GM23338 (cell line): ENCODE data around the gene ADGRG4.

Source experiments
- CREB1 ChIP-seq: fragments of 250-450 bp; sonication (Bioruptor Pico); IDR thresholded peaks from 2 replicates; pipeline ENCODE4 v1.5.0; 2020; ENCODE audit warnings: low read depth, mild to moderate bottlenecking, moderate library complexity
- EZH2 ChIP-seq: fragments of 200-600 bp; sonication (generic); IDR thresholded peaks from one replicate; pipeline ENCODE4 v1.8.0; 2017; ENCODE audit warnings: antibody characterized with exemption, mild to moderate bottlenecking, low read depth; ENCODE audit not compliant: unreplicated experiment
- EZH2phosphoT487 ChIP-seq: fragments of 200-600 bp; sonication (generic); IDR thresholded peaks from one replicate; pipeline ENCODE4 v1.8.1; 2018; ENCODE audit warnings: antibody characterized with exemption; ENCODE audit not compliant: unreplicated experiment
- JUNB ChIP-seq: IDR thresholded peaks from one replicate; pipeline ENCODE4 v1.6.1; 2016; ENCODE audit warnings: antibody characterized with exemption; ENCODE audit not compliant: unreplicated experiment
- NANOG ChIP-seq: IDR thresholded peaks from 2 replicates; pipeline ENCODE4 v1.6.1; 2016; ENCODE audit warnings: antibody characterized with exemption, borderline replicate concordance
- POLR2AphosphoS5 ChIP-seq: IDR thresholded peaks from 2 replicates; pipeline ENCODE4 v1.6.1; 2016; ENCODE audit warnings: antibody characterized with exemption, low read depth
- STAT1 ChIP-seq: IDR thresholded peaks from one replicate; pipeline ENCODE4 v1.6.1; 2016; ENCODE audit warnings: antibody characterized with exemption; ENCODE audit not compliant: unreplicated experiment
- ZNF114 ChIP-seq: fragments of 250-450 bp; sonication (Bioruptor Pico); IDR thresholded peaks from 2 replicates; pipeline ENCODE4 v1.5.0; 2020; ENCODE audit warnings: mild to moderate bottlenecking, moderate library complexity
- ZNF331 ChIP-seq: fragments of 250-450 bp; sonication (Bioruptor Pico); IDR thresholded peaks from 2 replicates; pipeline ENCODE4 v1.5.0; 2020; ENCODE audit warnings: low read depth, mild to moderate bottlenecking, moderate library complexity
- TF ChIP-seq, protein P1 (sequence below), 2 experiments: fragments of 200-600 bp in 1 of 2; sonication (generic) in 1 of 2; conservative IDR thresholded peaks; 2 replicates each; pipeline versions ENCODE4 v1.5.1 to v1.6.1; 2016 to 2017; ENCODE audit warnings: antibody characterized with exemption in 2 of 2, low read depth in 2 of 2, mild to moderate bottlenecking in 2 of 2, moderate library complexity in 1 of 2
- TF ChIP-seq, protein P2 (sequence below): IDR thresholded peaks from one replicate; pipeline ENCODE4 v1.6.1; 2018; ENCODE audit warnings: antibody characterized with exemption; ENCODE audit not compliant: unreplicated experiment
- TF ChIP-seq, protein P3 (sequence below): fragments of 250-450 bp; sonication (Bioruptor Pico); IDR thresholded peaks from 2 replicates; pipeline ENCODE4 v1.5.0; 2020; ENCODE audit warnings: mild to moderate bottlenecking, moderate library complexity

DNA sequence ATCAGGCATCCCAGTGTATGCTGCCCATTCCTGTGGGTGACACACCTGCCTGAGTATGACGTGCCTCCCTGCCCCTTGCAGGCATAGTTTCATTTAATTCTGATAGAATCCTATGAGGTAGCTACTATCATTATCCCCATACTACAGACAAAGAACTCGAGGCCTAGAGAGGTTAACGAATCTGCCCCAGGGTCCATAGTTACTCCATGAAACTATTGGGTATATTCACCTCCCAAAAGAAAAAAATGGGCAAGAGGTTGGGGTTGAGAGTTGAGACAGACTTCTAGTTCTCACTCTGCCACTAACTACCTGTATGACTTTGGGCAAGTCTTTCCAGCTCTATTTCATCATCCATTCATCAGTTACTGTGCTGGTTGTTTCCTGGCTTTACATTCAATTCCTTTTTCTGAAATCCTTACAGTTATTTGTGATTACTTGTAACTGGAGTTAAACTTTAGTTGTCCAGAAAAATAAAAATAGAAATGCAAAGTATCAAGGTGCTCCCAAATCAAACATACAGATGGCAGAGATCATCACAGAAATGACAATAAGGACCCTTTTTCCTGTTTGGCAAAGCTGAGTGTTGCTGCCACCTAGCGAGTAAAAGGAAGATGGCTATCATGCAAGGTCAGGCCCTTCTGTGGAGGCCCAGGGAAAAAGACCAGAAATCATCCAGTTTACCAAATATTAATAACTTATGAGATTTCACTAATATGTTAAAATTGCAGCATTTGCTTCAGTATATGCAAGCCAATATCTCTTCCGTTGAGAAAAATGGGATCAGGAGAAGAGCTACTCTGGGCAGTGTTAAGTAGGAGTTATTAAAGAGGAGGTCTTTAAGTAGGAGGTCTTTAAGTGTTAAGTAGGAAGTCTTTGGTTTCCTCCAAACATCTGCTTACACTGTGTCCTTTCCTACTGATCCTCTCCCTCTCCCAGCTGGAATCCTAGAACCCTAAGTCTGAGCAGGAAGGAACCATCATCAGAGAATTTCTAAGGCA lies 32.4 kb upstream of the ADGRG4 start:
- TF ChIP-seq, protein P1, sequence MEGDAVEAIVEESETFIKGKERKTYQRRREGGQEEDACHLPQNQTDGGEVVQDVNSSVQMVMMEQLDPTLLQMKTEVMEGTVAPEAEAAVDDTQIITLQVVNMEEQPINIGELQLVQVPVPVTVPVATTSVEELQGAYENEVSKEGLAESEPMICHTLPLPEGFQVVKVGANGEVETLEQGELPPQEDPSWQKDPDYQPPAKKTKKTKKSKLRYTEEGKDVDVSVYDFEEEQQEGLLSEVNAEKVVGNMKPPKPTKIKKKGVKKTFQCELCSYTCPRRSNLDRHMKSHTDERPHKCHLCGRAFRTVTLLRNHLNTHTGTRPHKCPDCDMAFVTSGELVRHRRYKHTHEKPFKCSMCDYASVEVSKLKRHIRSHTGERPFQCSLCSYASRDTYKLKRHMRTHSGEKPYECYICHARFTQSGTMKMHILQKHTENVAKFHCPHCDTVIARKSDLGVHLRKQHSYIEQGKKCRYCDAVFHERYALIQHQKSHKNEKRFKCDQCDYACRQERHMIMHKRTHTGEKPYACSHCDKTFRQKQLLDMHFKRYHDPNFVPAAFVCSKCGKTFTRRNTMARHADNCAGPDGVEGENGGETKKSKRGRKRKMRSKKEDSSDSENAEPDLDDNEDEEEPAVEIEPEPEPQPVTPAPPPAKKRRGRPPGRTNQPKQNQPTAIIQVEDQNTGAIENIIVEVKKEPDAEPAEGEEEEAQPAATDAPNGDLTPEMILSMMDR (conservative IDR thresholded peaks at IDR 0.05; ENCODE audit: low read depth in 2 of 2): peak; percentile 59 to 79
- no peak for TF ChIP-seq ZNF114 (CRISPR knock-in tag)
- TF ChIP-seq POLR2AphosphoS5: no peak
- TF ChIP-seq, protein P2, sequence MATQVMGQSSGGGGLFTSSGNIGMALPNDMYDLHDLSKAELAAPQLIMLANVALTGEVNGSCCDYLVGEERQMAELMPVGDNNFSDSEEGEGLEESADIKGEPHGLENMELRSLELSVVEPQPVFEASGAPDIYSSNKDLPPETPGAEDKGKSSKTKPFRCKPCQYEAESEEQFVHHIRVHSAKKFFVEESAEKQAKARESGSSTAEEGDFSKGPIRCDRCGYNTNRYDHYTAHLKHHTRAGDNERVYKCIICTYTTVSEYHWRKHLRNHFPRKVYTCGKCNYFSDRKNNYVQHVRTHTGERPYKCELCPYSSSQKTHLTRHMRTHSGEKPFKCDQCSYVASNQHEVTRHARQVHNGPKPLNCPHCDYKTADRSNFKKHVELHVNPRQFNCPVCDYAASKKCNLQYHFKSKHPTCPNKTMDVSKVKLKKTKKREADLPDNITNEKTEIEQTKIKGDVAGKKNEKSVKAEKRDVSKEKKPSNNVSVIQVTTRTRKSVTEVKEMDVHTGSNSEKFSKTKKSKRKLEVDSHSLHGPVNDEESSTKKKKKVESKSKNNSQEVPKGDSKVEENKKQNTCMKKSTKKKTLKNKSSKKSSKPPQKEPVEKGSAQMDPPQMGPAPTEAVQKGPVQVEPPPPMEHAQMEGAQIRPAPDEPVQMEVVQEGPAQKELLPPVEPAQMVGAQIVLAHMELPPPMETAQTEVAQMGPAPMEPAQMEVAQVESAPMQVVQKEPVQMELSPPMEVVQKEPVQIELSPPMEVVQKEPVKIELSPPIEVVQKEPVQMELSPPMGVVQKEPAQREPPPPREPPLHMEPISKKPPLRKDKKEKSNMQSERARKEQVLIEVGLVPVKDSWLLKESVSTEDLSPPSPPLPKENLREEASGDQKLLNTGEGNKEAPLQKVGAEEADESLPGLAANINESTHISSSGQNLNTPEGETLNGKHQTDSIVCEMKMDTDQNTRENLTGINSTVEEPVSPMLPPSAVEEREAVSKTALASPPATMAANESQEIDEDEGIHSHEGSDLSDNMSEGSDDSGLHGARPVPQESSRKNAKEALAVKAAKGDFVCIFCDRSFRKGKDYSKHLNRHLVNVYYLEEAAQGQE: no peak
- TF ChIP-seq JUNB: no peak
- TF ChIP-seq, protein P3, sequence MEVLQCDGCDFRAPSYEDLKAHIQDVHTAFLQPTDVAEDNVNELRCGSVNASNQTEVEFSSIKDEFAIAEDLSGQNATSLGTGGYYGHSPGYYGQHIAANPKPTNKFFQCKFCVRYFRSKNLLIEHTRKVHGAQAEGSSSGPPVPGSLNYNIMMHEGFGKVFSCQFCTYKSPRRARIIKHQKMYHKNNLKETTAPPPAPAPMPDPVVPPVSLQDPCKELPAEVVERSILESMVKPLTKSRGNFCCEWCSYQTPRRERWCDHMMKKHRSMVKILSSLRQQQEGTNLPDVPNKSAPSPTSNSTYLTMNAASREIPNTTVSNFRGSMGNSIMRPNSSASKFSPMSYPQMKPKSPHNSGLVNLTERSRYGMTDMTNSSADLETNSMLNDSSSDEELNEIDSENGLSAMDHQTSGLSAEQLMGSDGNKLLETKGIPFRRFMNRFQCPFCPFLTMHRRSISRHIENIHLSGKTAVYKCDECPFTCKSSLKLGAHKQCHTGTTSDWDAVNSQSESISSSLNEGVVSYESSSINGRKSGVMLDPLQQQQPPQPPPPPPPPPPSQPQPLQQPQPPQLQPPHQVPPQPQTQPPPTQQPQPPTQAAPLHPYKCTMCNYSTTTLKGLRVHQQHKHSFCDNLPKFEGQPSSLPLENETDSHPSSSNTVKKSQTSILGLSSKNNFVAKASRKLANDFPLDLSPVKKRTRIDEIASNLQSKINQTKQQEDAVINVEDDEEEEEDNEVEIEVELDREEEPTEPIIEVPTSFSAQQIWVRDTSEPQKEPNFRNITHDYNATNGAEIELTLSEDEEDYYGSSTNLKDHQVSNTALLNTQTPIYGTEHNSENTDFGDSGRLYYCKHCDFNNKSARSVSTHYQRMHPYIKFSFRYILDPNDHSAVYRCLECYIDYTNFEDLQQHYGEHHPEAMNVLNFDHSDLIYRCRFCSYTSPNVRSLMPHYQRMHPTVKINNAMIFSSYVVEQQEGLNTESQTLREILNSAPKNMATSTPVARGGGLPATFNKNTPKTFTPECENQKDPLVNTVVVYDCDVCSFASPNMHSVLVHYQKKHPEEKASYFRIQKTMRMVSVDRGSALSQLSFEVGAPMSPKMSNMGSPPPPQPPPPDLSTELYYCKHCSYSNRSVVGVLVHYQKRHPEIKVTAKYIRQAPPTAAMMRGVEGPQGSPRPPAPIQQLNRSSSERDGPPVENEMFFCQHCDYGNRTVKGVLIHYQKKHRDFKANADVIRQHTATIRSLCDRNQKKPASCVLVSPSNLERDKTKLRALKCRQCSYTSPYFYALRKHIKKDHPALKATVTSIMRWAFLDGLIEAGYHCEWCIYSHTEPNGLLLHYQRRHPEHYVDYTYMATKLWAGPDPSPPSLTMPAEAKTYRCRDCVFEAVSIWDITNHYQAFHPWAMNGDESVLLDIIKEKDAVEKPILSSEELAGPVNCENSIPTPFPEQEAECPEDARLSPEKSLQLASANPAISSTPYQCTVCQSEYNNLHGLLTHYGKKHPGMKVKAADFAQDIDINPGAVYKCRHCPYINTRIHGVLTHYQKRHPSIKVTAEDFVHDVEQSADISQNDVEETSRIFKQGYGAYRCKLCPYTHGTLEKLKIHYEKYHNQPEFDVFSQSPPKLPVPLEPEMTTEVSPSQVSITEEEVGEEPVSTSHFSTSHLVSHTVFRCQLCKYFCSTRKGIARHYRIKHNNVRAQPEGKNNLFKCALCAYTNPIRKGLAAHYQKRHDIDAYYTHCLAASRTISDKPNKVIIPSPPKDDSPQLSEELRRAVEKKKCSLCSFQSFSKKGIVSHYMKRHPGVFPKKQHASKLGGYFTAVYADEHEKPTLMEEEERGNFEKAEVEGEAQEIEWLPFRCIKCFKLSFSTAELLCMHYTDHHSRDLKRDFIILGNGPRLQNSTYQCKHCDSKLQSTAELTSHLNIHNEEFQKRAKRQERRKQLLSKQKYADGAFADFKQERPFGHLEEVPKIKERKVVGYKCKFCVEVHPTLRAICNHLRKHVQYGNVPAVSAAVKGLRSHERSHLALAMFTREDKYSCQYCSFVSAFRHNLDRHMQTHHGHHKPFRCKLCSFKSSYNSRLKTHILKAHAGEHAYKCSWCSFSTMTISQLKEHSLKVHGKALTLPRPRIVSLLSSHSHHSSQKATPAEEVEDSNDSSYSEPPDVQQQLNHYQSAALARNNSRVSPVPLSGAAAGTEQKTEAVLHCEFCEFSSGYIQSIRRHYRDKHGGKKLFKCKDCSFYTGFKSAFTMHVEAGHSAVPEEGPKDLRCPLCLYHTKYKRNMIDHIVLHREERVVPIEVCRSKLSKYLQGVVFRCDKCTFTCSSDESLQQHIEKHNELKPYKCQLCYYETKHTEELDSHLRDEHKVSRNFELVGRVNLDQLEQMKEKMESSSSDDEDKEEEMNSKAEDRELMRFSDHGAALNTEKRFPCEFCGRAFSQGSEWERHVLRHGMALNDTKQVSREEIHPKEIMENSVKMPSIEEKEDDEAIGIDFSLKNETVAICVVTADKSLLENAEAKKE (CRISPR knock-in tag): no peak
- TF ChIP-seq EZH2: no peak
- TF ChIP-seq STAT1: no peak
- no peak for TF ChIP-seq EZH2phosphoT487
- TF ChIP-seq CREB1 (CRISPR knock-in tag): no peak
- TF ChIP-seq ZNF331 (CRISPR knock-in tag): no peak
- TF ChIP-seq NANOG: no peak
